Hepatocyte (in vitro differentiated cells): ENCODE results near the gene ERC2. TPM values are rescaled to one million over a fixed set of nuclear protein-coding genes. Genes with fewer than 3 reads are reported as not detected.
A peak's percentile ranks its signal among the peaks of the same experiment; 100 is the strongest.
"Not testable (repeated sequence)": the region's sequence is repeated elsewhere in the genome, so short reads cannot be mapped to it uniquely, and the experiment has no call there.

Source experiments
- DNase-seq: peaks from one replicate; pipeline ENCODE4 v3.0.0-alpha.2; 2016; ENCODE audit warnings: low spot score
- H2AFZ ChIP-seq: fragments of 200-600 bp; sonication (generic); 2 replicates; pipeline ENCODE4 v1.6.0; 2016; ENCODE audit warnings: antibody characterized with exemption, mild to moderate bottlenecking
- H3K27ac ChIP-seq: fragments of 200-600 bp; sonication (generic); 2 replicates; pipeline ENCODE4 v1.5.1; 2016; ENCODE audit warnings: mild to moderate bottlenecking
- H3K27me3 ChIP-seq: fragments of 200-600 bp; sonication (generic); 2 replicates; pipeline ENCODE4 v1.6.1; 2016
- H3K36me3 ChIP-seq: fragments of 200-600 bp; sonication (generic); replicated peaks from 2 replicates; pipeline ENCODE4 v1.5.1; 2016; ENCODE audit warnings: low read depth; ENCODE audit not compliant: insufficient read depth
- H3K4me1 ChIP-seq: fragments of 200-600 bp; sonication (generic); 2 replicates; pipeline ENCODE4 v1.5.1; 2016; ENCODE audit warnings: mild to moderate bottlenecking, moderate library complexity; ENCODE audit not compliant: insufficient read depth
- H3K4me2 ChIP-seq: fragments of 200-600 bp; sonication (generic); 2 replicates; pipeline ENCODE4 v1.6.0; 2016
- H3K4me3 ChIP-seq: fragments of 200-600 bp; sonication (generic); 2 replicates; pipeline ENCODE4 v1.5.1; 2016; ENCODE audit warnings: mild to moderate bottlenecking
- H3K79me2 ChIP-seq: fragments of 200-600 bp; sonication (generic); 2 replicates; pipeline ENCODE4 v1.6.0; 2017; ENCODE audit warnings: mild to moderate bottlenecking
- H3K9me2 ChIP-seq: fragments of 200-600 bp; sonication (generic); replicated peaks from 2 replicates; pipeline ENCODE4 v1.6.0; 2017; ENCODE audit warnings: mild to moderate bottlenecking; ENCODE audit not compliant: insufficient read depth
- H3K9me3 ChIP-seq: fragments of 200-600 bp; sonication (generic); 2 replicates; pipeline ENCODE4 v1.5.1; 2016; ENCODE audit warnings: low read depth, mild to moderate bottlenecking
- H4K20me1 ChIP-seq: fragments of 200-600 bp; sonication (generic); 2 replicates; pipeline ENCODE4 v1.6.0; 2016; ENCODE audit warnings: mild to moderate bottlenecking; ENCODE audit not compliant: insufficient read depth, poor library complexity, severe bottlenecking
- CTCF ChIP-seq: fragments of 200-600 bp; sonication (generic); IDR thresholded peaks from 2 replicates; pipeline ENCODE4 v1.5.1; 2016; ENCODE audit warnings: antibody characterized with exemption, mild to moderate bottlenecking; ENCODE audit not compliant: poor library complexity
- EZH2 ChIP-seq: fragments of 200-600 bp; sonication (generic); IDR thresholded peaks from 2 replicates; pipeline ENCODE4 v1.6.1; 2016; ENCODE audit warnings: antibody characterized with exemption, mild to moderate bottlenecking, borderline replicate concordance
- EZH2phosphoT487 ChIP-seq: fragments of 200-600 bp; sonication (generic); IDR thresholded peaks from one replicate; pipeline ENCODE4 v1.6.1; 2018; ENCODE audit warnings: antibody characterized with exemption, mild to moderate bottlenecking, low read depth, moderate library complexity; ENCODE audit not compliant: unreplicated experiment, severe bottlenecking
- WGBS: methylation state at CpG from one replicate; pipeline ENCODE4 v1.1.6; 2016; ENCODE audit warnings: low lambda C conversion rate; ENCODE audit errors: missing lambda C conversion rate; 5-methylcytosine and 5-hydroxymethylcytosine counted together
- polyA plus RNA-seq: library from polyadenylated mRNA; unstranded; fragments of >200 nt; fragmentation: Nextera tagmentation; extraction: Ambion mirVana; gene quantifications from 2 replicates; pipeline ENCODE4 v1.2.1, GENCODE V29; 2016
- total RNA-seq: library from RNA; depleted of rRNA; stranded (reverse); fragments of >200 nt; gene quantifications from 2 replicates; pipeline ENCODE4 v1.2.3, GENCODE V29; 2014

The ERC2 gene
- total and polyA plus RNA-seq, 2 experiments from 2014 or later = 1.2 to 5.3 TPM

DNA sequence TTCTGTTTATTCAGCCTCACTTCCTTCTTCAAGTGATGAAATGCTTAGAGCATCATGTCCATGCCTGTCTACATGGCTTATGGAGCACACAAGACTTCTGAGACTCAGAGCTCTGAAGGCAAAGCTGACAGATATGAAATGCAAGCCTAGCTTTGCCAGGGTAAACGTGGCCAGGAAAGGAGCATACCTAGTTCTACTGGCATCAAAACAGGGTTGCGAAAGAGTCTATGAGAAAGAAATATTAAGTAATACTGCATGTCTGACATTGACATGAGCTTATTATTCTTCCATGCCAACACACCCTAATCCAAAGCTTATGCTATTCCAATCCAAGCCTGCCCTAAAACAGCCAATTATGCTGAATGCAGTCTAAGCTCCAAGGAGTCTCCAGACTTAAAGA, 391.5 kb downstream of the ERC2 start:
- H3K4me3 ChIP-seq = no peak overlapping the region
- WGBS = 100% methylated on average over 2 of the region's 2 CpGs
- H4K20me1 ChIP-seq = no peaks in the 10 kb centered on the region
- no peaks in the 10 kb centered on the region for H3K9me2 ChIP-seq
- DNase-seq = no peak
- no peak overlapping the region for H2AFZ ChIP-seq
- no peaks in the 10 kb centered on the region for H3K27me3 ChIP-seq
- H3K36me3 ChIP-seq = no peaks in the 10 kb centered on the region
- no peaks in the 10 kb centered on the region for H3K9me3 ChIP-seq
- no peak overlapping the region for H3K4me2 ChIP-seq
- no peak overlapping the region for H3K27ac ChIP-seq
- no peaks in the 10 kb centered on the region for H3K4me1 ChIP-seq
- H3K79me2 ChIP-seq = no peaks in the 10 kb centered on the region
- TF ChIP-seq EZH2 = no peak
- TF ChIP-seq CTCF = no peak
- TF ChIP-seq EZH2phosphoT487 = no peak

GRCh38 chr3:56075089-56075488, 393.2 kb downstream of the ERC2 start:
- Histone ChIP-seq H3K4me3 (no peak overlapping the region), H3K9me3 (no peaks in the 10 kb centered on the region), H3K27ac (no peak overlapping the region), H3K4me2 (no peak overlapping the region), H3K36me3 (no peaks in the 10 kb centered on the region), H3K79me2 (no peaks in the 10 kb centered on the region), H2AFZ (no peak overlapping the region), H3K27me3 (no peaks in the 10 kb centered on the region), H4K20me1 (no peaks in the 10 kb centered on the region), H3K9me2 (no peaks in the 10 kb centered on the region), H3K4me1 (peaks cover 4% of the 10 kb centered on the region)
- DNase-seq = no peak
- WGBS = 61% methylated on average over 1 of the region's 1 CpG
- TF ChIP-seq EZH2 = no peak
- no peak for TF ChIP-seq CTCF
- TF ChIP-seq EZH2phosphoT487 = no peak

DNA sequence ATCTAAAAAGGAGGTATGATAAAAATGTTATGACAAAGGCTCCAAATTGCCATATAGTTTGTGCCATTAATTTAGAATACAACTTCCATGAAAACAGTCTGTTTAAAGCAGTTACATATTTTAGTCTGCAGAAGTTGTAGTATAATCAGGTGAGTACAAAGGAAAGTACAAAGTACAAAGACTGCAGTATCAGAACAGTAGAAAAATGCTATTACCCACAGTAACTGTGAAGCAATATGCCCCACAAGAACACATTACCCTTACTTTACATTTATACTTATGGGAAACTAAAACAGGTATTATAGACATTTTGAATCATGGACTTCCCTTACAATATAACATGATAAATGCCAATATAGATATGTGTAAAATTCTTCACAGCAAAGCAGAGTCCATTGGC, 398.5 kb downstream of the ERC2 start:
- no peak overlapping the region for H2AFZ ChIP-seq
- no peak overlapping the region for H3K4me3 ChIP-seq
- H3K4me2 ChIP-seq = peak overlapping the region; percentile 19
- no peaks in the 10 kb centered on the region for H3K27me3 ChIP-seq
- DNase-seq = no peak
- peaks cover 13% of the 10 kb centered on the region for H3K4me1 ChIP-seq
- H3K36me3 ChIP-seq = no peaks in the 10 kb centered on the region
- no peaks in the 10 kb centered on the region for H3K9me3 ChIP-seq
- no peaks in the 10 kb centered on the region for H3K79me2 ChIP-seq
- peak overlapping the region; percentile 21 for H3K27ac ChIP-seq
- H4K20me1 ChIP-seq = no peaks in the 10 kb centered on the region
- H3K9me2 ChIP-seq = no peaks in the 10 kb centered on the region
- no peak for TF ChIP-seq CTCF
- no peak for TF ChIP-seq EZH2
- TF ChIP-seq EZH2phosphoT487 = no peak

DNA sequence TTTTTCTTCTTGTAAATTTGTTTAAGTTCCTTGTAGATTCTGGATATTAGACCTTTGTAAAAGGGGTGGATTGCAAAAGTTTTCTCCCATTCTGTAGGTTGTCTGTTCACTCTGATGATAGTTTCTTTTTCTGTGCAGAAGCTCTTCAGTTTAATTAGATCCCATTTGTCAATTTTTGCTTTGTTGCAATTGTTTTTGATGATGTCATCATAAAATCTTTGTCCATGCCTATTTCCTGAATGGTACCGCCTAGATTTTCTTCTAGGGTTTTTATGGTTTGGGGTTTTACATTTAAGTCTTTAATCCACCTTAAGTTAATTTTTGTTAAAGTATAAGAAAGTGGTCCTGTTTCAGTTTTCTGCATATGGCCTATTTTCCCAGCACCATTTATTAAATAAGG, 401.9 kb downstream of the ERC2 start:
- 93% methylated on average over 1 of the region's 1 CpG for WGBS
- DNase-seq = not testable (repeated sequence)

More for the DNA sequence above, 401.9 kb downstream of the ERC2 start:
- H3K9me2 ChIP-seq, H3K9me3 ChIP-seq, H3K27ac ChIP-seq, H3K36me3 ChIP-seq, H3K4me3 ChIP-seq, H4K20me1 ChIP-seq, H3K4me2 ChIP-seq, H3K79me2 ChIP-seq, H2AFZ ChIP-seq, H3K27me3 ChIP-seq: not testable (repeated sequence)
- H3K4me1 ChIP-seq = peaks cover 13% of the 10 kb centered on the region
